Measurements from ENCODE around the gene RBMS2.

The RBMS2 gene

GRCh38 chr12:56589783-56590182 is 68.2 kb downstream of the RBMS2 start:
- no peak for DNase-seq

- DNase-seq = no peak
Observed at GRCh38 chr12:56590237-56590830, 68.7 kb downstream of the RBMS2 start.

DNA sequence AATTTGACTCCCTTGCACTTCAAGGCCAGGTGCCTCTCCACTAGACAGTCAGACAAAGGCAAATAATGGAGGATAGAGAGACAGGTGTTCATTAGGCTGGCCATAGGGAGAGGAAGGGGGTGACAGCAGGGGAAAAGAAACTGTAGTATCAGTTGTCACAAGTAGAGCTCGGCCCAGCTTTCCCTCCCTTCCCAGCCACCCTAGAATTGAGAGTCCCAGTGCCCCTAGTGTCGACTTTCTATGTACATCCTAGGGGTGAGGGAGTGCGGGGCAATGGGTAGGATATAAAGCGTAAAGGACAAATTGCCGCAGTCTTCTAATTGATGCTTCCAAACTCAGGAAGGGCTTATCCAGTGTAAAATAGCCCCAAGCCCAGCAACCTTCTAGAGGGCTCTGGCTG is 69.5 kb downstream of the RBMS2 start:
- peak; percentile 49 for DNase-seq

GRCh38 chr12:56591961-56592360 is 70.3 kb downstream of the RBMS2 start:
- no peak for DNase-seq

GRCh38 chr12:56593909-56594621 is 72.4 kb downstream of the RBMS2 start:
- DNase-seq = peak; percentile 36

DNA sequence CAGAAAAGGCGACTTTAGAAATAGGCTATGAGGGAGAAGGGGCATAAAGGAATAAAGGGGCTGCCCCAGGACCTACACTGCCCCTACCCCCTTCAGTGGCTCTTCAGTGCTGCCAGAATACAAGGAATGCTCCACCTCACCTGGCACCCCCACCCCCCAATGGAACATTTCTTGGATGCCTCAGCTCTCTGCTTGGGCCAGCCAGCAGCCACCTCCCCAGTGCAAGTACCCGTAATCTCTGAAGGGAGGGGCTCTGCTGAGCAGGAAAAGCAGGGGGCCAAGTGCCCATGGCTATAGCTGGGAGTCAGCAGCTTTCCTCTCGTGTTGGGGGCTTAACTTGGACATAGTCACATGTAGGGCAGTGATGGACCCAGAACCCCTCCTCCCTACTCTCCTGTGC is 75.2 kb downstream of the RBMS2 start:
- no peak for DNase-seq

- no peak for DNase-seq
Observed at GRCh38 chr12:56599041-56599440, 77.4 kb downstream of the RBMS2 start.

DNA sequence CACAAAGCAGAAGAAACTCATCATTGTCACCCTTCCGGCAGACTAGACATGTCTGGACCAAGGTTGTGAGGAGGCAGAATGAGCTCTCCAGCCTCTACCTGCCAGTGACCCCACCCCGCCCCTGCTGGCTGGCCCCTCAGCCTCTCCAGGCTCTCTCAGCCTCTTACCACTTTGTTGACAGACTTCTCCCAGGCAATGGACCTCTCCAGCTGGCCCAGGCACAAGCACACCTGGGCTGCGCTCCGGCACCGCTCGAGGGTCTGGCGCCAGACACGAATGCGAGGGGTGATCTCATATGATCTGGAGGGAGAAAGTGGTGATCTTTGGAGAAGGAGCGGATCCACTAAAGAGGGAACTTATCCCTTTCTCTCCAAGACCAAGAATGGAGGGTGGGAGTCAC is 78.2 kb downstream of the RBMS2 start:
- no peak for DNase-seq

GRCh38 chr12:56600753-56601152 is 79.1 kb downstream of the RBMS2 start:
- DNase-seq = no peak

DNA sequence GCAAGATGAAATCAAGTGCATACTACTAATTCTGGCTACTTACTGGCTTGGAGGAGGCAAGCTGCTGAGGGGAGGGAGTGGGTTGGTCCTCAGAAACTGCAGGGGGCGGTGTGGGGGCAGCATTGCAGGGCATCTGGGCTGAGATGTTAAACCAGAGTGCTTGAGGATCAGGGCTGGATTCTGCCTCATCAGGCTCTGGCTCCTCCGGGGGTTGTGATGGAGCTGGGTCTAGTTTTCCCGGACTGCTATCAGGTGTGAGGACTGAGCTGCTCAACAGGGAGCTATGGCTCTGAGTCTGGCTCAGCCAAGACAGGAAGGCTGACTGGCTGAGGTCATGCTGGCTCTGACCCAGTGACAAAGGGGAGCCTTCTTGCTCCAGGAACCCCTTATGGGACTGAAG is 79.9 kb downstream of the RBMS2 start:
- no peak for DNase-seq

DNA sequence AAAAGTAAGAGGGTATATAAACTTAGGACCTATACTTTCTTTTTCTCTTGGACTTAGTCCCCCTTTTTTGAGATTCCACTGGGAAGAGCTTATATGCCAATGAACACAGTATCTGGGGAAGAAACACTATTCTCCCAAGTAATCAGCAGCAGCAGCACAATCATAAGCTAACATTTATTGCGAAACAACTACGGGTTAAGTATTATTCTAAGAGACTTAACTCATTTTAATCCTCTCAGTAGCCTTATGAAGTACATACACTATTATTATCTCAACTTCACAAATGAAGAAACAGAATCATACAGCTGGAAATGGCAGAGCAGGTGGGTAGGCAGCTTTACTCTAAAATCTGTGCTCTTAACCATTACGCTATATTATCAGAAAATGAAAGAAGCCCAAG is 80.6 kb downstream of the RBMS2 start:
- no peak for DNase-seq

DNA sequence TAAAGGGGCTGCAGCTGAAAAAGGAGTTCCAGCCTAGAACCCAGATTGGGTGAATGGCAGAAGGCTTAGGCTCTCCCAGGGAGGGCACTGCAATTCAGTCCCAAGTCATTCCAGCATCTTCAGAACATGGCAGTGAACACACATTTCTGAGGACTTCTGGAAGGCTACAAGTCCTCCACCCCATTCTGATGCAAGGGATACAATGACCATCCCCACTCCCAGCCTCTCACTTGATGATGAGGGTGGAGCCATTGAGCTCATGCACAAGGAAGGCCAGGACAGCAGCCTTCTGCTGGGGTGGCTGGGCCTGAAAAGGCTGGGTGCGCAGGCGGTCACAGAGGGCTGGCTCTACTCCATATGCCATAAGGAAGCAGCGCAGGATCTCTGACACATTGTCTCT is 82.7 kb downstream of the RBMS2 start:
- DNase-seq = no peak

GRCh38 chr12:56614627-56615026 is 93.0 kb downstream of the RBMS2 start:
- DNase-seq = no peak

GRCh38 chr12:56616244-56616643 is 94.6 kb downstream of the RBMS2 start:
- no peak for DNase-seq

- no peak for DNase-seq
Observed at GRCh38 chr12:56616925-56617324, 95.3 kb downstream of the RBMS2 start.

- no peak for DNase-seq
Observed at GRCh38 chr12:56622535-56622934, 100.9 kb downstream of the RBMS2 start.

GRCh38 chr12:56626701-56627100 is 105.1 kb downstream of the RBMS2 start:
- no peak for DNase-seq

DNA sequence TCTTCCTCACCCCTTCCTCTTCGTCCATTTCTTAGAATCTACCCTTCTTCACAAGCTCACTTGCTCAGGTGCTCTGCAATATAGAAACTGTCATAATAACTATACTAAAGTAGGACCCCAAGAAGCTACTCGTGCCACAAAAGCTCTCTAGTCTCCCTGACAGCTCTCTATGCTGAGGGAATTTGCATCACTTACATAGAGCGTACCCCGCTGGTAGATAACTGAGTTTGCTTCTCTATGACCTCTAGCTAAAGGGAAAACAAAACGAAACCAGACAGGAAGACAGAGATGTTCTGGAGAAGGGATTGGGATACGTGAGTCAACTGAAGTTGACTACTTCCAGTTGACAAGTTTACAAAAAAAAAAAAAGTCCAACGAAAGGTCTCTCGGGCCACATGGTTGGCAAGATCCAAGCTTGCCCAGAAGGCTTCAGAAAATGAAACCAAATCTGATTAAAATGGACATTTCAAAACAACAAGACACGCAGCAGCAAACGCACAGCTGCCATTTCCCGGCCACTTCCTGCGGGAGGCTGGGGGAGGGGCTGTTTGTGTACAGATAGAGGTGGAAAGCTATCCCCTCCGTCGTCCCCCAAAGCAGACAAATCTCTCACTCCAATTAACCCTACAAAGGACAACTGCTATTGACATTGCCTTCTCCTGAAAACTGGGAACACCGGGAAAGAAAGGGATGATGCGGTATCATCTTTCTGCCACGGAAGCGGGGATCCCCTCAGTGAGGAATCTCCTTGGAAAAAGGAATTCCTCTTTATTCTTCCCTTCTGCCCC is 107.2 kb downstream of the RBMS2 start:
- peak; percentile 37 for DNase-seq

- DNase-seq = no peak
Observed at GRCh38 chr12:56629459-56630179, 108.0 kb downstream of the RBMS2 start.

GRCh38 chr12:56630180-56630632 is 108.6 kb downstream of the RBMS2 start, which contains the start of gene BAZ2A:
BAZ2A (minus strand) TSS chr12:56630326; CDS start chr12:56617530, 12,796 bp downstream.
- peak; percentile 71 for DNase-seq

DNA sequence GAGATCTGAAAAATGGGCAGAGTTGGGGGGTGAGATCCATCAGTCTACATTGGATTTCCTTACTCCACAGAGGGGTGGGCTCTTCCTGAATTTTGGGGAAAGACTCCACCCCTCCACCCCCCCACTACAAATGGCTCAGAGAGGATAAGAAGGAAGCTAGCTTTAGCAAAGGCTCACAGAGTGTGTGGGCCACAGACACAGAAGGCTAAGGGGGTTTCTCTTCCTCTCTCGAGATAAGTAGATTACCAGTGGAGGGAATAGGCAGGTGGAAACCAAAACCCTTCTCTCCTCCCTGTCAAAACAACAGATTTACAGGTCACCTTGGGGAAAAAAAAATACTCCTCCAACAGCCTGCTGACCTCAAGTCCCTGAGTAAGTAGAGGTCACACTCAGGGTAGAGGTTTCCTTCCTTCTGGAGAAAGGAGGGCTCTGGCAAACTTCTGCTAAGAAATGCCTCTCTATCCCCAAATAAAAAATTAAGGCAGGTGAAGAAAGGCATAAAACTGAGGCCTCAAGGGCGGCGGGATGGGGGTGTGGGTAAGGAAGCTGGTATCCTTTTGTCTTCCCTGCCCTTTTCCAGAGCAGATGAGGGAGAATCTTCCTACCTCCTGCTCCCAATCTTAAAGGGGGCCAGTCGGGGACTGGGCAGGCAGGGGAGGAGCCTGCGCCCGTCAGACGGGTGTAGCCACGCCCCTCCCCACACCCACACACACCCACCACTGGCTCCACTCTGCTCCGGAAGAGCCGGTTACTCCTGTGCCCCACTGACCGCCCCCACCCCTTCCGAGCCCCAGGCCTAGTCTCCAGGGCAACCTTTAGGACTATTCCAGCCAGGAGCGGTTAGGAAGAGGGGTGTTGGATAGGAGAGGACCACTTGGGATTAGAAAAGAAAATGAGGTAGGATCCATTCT is 110.4 kb downstream of the RBMS2 start:
- DNase-seq = peak; percentile 34

All from NCI-H526 treated with DMSO at 0.1 percent for 48 hours (cell line).